HuH-7 (cell line): ENCODE results near the gene IFNA14.
"Not testable (repeated sequence)": the region's sequence is repeated elsewhere in the genome, so short reads cannot be mapped to it uniquely, and the experiment has no call there.

ENCODE experiments used
- DNase-seq: peaks from one replicate; pipeline ENCODE4 v3.0.0; 2011; ENCODE audit warnings: low spot score

The IFNA14 gene

GRCh38 chr9:21239911-21240310 is at the start of gene IFNA14:
Gene IFNA14, minus strand, starts transcription at chr9:21240005. Its CDS starts 70 bp downstream, at chr9:21239935.
- DNase-seq: no peak

DNA sequence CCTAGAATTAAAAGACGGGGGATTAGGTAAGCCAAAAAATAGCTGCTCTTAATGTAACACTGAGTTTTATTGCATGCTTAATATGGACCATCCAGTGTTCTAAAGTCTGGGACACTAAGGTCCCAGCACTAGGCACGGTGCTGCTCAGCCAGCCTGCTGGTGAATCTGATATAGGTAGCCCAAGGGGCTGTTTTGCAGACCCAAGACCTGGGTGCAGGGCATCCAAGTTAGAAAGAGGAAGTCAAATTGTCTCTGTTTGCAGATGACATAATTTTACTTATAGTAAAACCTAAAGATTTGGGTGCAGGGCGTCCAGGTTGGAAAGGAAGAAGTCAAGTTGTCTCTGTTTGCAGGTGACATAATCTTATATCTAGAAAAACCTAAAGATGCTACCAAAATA is 47.5 kb upstream of the IFNA14 start:
- no peak for DNase-seq

DNA sequence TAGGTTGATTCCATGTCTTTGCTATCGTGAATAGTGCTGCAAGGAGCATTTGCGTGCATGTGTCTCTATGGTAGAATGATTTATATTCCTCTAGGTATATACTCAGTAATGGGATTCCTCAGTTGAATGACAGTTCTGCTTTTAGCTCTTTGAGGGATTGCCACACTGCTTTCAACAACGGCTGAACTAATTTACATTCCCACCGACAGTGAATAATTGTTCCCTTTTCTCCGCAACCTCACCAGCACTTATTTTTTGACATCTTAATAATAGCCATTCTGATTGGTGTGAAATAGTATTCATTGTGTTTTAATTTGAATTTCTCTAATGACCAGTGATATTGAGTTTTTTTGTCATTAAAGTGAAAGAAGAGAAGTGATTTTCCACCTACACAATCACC is 46.9 kb upstream of the IFNA14 start:
- DNase-seq: no peak

GRCh38 chr9:21286099-21286498 is 46.3 kb upstream of the IFNA14 start:
- DNase-seq: no peak

DNA sequence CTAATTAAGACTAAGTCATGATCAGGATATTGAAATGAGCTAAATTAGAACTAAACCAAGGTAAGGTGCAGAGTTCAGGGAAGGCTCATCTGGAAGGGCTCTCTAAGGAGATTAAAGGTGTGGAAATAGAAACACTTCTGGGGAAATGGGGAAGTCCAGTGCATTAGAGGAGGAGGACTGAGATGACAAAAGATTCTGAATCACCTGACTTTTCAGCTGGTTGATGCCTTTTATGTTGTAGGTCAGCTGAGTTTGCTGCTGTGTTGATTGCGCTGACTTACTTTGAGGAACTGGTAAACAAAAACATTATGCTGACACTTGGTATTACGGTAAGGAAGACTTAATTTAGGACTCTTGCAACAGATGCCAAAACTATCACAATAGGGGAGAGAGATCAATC is 41.5 kb upstream of the IFNA14 start:
- DNase-seq: no peak

DNA sequence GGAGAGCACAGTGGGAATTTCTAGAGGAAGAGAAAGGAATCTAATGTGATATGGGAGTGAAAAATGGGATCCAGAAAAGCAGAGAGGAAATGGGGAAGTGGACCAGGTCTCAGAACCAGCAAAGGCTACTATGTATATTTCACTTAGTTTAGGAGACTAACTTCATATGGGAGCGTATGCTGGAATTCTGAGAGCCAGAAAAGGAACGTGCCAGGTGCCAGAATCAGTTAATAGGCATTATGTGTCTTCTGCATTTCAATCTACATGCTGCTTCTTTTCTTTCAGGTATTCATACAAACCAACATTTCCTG is 28.5 kb upstream of the IFNA14 start:
- no peak for DNase-seq

DNA sequence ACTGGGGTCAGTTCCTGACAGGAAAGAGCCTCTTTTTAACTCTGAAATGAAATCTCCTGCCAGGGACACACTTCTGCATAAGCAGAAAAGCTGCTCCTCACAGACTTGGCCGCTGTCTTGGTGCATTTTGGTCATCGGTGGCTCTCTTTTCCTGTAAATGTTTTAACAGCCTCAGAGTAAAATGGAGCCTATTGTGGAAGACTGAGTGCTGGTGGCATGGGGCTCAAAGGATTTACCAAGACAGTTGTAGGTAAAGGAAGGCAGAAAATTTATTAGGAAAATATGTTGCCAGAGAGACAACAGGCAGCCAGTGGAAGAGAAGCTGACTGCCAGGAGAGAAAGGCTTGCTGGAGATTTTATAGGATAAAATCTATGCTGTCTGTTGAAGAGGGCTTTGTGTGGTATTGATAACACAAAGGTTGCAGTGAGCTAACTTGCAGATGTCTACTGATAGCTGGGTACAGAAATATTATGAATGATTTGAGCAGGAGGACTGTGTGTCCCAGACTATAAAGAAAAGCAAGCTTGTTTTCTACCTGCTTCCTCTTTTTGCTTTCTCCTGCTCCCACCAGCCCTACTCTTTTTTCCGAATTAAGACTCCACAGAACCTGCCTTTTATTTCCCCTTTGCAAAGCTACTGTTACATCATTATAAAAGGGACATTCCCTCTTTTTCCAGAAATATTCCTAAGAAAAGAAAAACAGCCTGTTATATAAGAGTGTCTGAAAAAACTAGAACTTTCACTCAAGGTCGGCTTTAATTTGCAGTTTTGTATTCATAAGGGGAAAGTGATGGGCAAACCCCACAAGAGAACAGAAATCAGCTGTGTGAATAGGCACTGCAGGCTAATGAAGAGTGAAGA is 27.9 kb upstream of the IFNA14 start:
- DNase-seq: no peak

DNA sequence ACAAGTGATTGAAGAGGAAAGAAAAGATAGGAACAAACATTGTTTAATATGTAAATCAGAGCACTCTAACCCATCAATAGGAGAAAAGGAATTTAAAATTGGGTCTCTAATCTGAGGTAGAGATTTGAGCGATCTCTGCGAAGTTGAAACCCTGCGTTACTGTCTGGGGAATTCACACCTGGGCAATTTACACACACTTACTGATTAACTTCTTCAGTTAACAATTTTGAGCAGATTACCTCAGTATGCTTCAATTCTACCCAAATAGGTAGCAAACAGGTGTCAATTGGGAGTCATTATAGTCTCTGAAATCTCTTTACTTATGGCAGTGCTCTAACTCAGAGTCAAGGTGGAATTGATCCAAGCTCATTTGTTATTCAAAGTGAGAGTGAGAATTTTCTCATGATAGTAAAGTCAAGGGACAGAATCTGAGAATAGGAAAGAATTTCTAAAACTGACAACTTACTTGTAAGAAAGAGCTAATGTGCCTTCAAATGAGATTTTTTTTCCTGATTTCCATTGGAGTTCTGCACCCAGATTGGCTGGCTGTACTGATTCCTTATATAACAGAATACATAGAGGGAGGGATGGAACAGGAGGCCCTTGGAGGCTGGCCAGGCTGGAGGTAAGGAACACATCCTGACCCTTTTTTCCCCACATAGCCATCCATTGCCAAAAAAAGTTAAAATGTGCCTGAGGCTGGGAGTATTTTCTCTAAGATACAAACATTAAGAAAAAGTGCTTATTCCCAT is 27.1 kb upstream of the IFNA14 start:
- no peak for DNase-seq

- no peak for DNase-seq
These were observed 25.8 kb upstream of the IFNA14 start for GRCh38 chr9:21265421-21266189.

GRCh38 chr9:21255538-21256212 is 15.9 kb upstream of the IFNA14 start:
- no peak for DNase-seq

GRCh38 chr9:21252721-21253547 is 13.1 kb upstream of the IFNA14 start:
- no peak for DNase-seq

- DNase-seq: no peak
These were observed 11.8 kb upstream of the IFNA14 start for GRCh38 chr9:21251638-21252037.

DNA sequence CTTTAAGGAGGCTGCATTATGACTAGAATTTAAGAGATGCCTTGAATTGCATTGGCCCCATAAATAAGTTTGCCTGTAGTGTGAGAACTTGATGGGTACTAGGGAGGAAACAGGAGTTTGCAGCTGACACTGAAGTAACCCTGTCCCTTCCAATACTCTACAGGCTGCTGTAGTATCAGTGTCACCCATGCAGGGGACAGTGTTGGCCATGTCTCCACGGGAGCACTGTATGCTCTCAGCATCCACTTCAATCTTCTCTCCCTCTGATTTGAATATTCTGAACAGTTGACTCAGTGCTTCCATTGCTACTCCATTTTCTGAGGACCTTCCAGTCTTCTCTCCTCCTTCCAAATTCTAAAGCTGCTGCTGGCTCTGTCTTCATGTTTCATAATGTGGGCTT is 11.4 kb upstream of the IFNA14 start:
- DNase-seq: no peak

DNA sequence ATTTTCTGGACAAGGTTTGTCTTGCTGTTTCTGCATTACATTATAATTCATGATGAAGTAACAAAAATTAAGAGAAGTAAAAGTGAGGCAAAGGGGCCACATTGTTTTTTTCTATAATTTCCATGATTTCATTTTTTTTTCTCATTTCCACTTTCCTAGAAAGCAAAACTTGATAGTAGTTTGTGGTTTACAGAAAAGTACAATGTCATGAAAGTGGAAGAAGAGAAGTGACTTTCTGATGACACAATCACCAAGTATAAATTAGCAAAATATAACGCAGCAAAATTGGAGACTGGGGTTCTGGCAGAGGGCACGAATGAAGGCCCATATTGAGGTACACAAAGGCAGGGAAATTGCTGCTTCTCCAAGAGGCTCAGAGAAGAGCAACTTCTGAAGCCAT is 5.0 kb upstream of the IFNA14 start:
- DNase-seq: no peak

GRCh38 chr9:21236360-21236714 is 3.5 kb downstream of the IFNA14 start:
- DNase-seq: not testable (repeated sequence)

GRCh38 chr9:21235468-21236359 is 4.1 kb downstream of the IFNA14 start:
- not testable (repeated sequence) for DNase-seq

- no peak for DNase-seq
These were observed 5.6 kb downstream of the IFNA14 start for GRCh38 chr9:21234153-21234687.

DNA sequence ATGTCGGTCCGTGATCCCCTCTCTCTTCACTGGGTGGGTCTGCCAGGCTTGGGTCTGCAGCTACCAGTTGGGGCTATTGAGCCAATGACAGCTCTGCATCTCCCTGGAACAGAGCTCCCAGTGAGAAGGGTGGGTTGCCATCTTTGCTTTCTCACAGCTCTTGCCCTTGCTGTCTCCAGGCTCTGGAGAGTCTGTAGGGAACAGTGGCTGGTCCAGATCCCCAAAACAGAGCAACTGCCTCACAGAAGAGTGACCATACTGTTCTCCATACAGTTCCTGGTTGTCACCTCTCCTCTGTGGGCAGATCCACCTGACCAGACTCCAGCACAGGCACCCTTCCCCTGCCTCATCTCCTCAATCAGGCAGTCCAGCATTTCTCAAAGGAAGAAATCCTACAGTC is 6.5 kb downstream of the IFNA14 start:
- no peak for DNase-seq

- no peak for DNase-seq
These were observed 11.7 kb downstream of the IFNA14 start, which contains the start of gene IFNA17 for GRCh38 chr9:21228122-21228521. Gene IFNA17, minus strand, starts transcription at chr9:21228222. Its CDS starts 49 bp downstream, at chr9:21228173.

DNA sequence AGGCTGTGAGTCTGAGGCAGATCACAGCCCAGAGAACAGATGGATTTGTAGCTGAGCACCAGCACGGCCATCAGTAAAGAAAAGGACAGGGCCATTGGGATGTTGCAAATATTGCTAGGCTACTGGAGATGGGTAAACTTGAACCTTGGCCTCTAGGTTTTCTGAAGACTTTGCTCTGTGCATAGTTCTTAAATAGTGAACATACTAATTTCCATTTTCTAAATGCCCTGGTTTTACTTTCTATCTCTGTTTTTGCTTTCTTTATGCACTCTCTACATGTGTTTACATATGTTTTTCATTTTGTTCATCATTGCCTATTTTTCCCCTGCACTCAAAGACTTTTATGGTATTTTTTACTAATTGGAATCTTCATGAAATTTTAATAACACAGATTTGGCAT is 22.6 kb downstream of the IFNA14 start, which contains the start of gene IFNA16:
TSS of gene IFNA16 (minus strand) at position 101 of the 400 bp plus-strand sequence. CDS start at position 95, 6 bp downstream.
- DNase-seq: not testable (repeated sequence)
